OCI-LY1 (cell line): ENCODE measurements around the gene CDKAL1.

ENCODE experiments used
- EZH2 ChIP-seq: fragments of 200-600 bp; sonication (generic), shearing (Covaris generic); IDR thresholded peaks from 2 replicates; pipeline ENCODE4 v1.8.0; 2017; ENCODE audit warnings: borderline replicate concordance, mixed run types, mild to moderate bottlenecking, antibody characterized with exemption, low read length, moderate library complexity, mixed read lengths
- TF ChIP-seq, protein P1 (sequence below): fragments of 200-600 bp; sonication (generic), shearing (Covaris generic); IDR thresholded peaks from 2 replicates; pipeline ENCODE4 v1.5.1; 2017; ENCODE audit warnings: mild to moderate bottlenecking, antibody characterized with exemption, low read length, moderate library complexity, mixed read lengths

DNA sequence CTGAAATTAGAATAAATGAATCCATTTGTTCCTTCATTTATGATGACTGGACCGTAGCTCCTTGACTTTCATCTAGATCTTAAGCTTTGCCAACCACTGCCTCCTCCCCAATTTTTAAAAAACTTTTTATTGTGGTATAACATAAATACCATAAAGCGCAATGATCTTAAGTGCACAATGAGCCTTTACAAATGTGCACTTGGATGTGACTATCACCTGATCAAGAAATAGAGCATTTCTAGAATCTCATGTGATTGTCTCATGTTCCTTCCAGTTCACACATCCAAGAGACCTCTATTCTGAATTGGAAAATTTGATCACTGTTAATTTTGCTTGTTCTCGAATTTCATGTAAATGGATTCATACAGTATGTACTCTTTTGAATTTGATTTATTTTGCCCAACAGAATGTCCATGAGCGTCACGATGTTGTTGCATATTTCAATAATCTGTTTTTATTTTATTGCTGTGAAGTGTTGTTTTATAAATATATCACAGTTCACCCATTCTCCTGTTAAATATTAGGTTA is 442.2 kb downstream of the CDKAL1 start:
- TF ChIP-seq, protein P1, sequence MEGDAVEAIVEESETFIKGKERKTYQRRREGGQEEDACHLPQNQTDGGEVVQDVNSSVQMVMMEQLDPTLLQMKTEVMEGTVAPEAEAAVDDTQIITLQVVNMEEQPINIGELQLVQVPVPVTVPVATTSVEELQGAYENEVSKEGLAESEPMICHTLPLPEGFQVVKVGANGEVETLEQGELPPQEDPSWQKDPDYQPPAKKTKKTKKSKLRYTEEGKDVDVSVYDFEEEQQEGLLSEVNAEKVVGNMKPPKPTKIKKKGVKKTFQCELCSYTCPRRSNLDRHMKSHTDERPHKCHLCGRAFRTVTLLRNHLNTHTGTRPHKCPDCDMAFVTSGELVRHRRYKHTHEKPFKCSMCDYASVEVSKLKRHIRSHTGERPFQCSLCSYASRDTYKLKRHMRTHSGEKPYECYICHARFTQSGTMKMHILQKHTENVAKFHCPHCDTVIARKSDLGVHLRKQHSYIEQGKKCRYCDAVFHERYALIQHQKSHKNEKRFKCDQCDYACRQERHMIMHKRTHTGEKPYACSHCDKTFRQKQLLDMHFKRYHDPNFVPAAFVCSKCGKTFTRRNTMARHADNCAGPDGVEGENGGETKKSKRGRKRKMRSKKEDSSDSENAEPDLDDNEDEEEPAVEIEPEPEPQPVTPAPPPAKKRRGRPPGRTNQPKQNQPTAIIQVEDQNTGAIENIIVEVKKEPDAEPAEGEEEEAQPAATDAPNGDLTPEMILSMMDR: no peak
- TF ChIP-seq EZH2: no peak
